C4-2B (cell line): ENCODE data around the gene NEU3.

ENCODE experiments used
- H3K27ac ChIP-seq: fragments of 450-650 bp; 2 replicates; pipeline ENCODE4 v1.5.1; 2017
- CTCF ChIP-seq: fragments of 450-650 bp; conservative IDR thresholded peaks from 2 replicates; pipeline ENCODE4 v1.5.1; 2017; ENCODE audit warnings: mild to moderate bottlenecking
- ZFX ChIP-seq: fragments of 450-650 bp; IDR thresholded peaks from 2 replicates; pipeline ENCODE4 v1.6.1; 2017

NEU3 gene

GRCh38 chr11:74988541-74989259, at the start of gene NEU3:
NEU3 (plus strand) TSS chr11:74988933; CDS start chr11:74989061, 128 bp downstream.
- TF ChIP-seq ZFX (no peak), CTCF (no peak)
- H3K27ac ChIP-seq = peak within 1 kb of the TSS; percentile 79

- no peak overlapping the region for H3K27ac ChIP-seq
- no peak for TF ChIP-seq ZFX
- no peak for TF ChIP-seq CTCF
Measured at GRCh38 chr11:74941492-74941891, 47.2 kb upstream of the NEU3 start.

GRCh38 chr11:74942073-74942759, 46.5 kb upstream of the NEU3 start:
- no peak overlapping the region for H3K27ac ChIP-seq
- TF ChIP-seq CTCF = no peak
- no peak for TF ChIP-seq ZFX

GRCh38 chr11:74948546-74948897, 40.2 kb upstream of the NEU3 start:
- TF ChIP-seq CTCF (no peak), ZFX (no peak)
- peak overlapping the region; percentile 93 for H3K27ac ChIP-seq

GRCh38 chr11:74948898-74949752, 39.6 kb upstream of the NEU3 start, which contains the start of the genes SPCS2 and XRRA1:
SPCS2 (plus strand) TSS chr11:74949266; CDS start chr11:74949286, 20 bp downstream.
XRRA1 (minus strand) TSS chr11:74949091; CDS start chr11:74940878, 8,213 bp downstream.
- TF ChIP-seq ZFX (no peak), CTCF (no peak)
- peak within 1 kb of the TSS; percentile 93 for H3K27ac ChIP-seq

- H3K27ac ChIP-seq = peak overlapping the region; percentile 93
- TF ChIP-seq CTCF = no peak
Measured at GRCh38 chr11:74949753-74950137, 39.0 kb upstream of the NEU3 start.
